Neural progenitor cell (in vitro differentiated cells): ENCODE measurements around the gene SPTSSA. TPM values are rescaled to one million over a fixed set of nuclear protein-coding genes. Genes with fewer than 3 reads are reported as not detected.

Experiments used
- DNase-seq: peaks from one replicate; pipeline ENCODE4 v3.0.0-alpha.2; 2016; ENCODE audit warnings: low spot score
- H2AFZ ChIP-seq: fragments of 200-600 bp; sonication (generic); replicated peaks from 2 replicates; pipeline ENCODE4 v1.6.1; 2016; ENCODE audit warnings: antibody characterized with exemption
- H3F3A ChIP-seq: fragments of 200-600 bp; sonication (generic); 2 replicates; pipeline ENCODE4 v1.6.1; 2016; ENCODE audit warnings: antibody characterized with exemption, low read depth
- H3K27ac ChIP-seq: fragments of 200-600 bp; sonication (generic); 2 replicates; pipeline ENCODE4 v1.5.1; 2016; ENCODE audit warnings: mild to moderate bottlenecking
- H3K27me3 ChIP-seq: fragments of 200-600 bp; sonication (generic); 2 replicates; pipeline ENCODE4 v1.6.1; 2016; ENCODE audit warnings: mild to moderate bottlenecking, moderate library complexity
- H3K36me3 ChIP-seq: fragments of 200-600 bp; sonication (generic); 2 replicates; pipeline ENCODE4 v1.5.1; 2016
- H3K4me1 ChIP-seq: fragments of 200-600 bp; sonication (generic); 2 replicates; pipeline ENCODE4 v1.6.1; 2016; ENCODE audit warnings: mixed run types
- H3K4me2 ChIP-seq: fragments of 200-600 bp; sonication (generic); 2 replicates; pipeline ENCODE4 v1.6.1; 2016
- H3K4me3 ChIP-seq: fragments of 200-600 bp; sonication (generic); 2 replicates; pipeline ENCODE4 v1.5.1; 2016
- H3K79me2 ChIP-seq: fragments of 200-600 bp; sonication (generic); 2 replicates; pipeline ENCODE4 v1.6.1; 2016; ENCODE audit warnings: low read depth
- H3K9ac ChIP-seq: fragments of 200-600 bp; sonication (generic); 2 replicates; pipeline ENCODE4 v1.6.1; 2016
- H3K9me3 ChIP-seq: fragments of 200-600 bp; sonication (generic); 2 replicates; pipeline ENCODE4 v1.5.1; 2016; ENCODE audit warnings: low read depth
- H4K20me1 ChIP-seq: fragments of 200-600 bp; sonication (generic); 2 replicates; pipeline ENCODE4 v1.6.1; 2016; ENCODE audit warnings: low read depth
- H3K27ac Mint-ChIP-seq: 3 replicates; pipeline ENCODE4 v1.8.0; 2021; ENCODE audit warnings: mixed read lengths
- H3K27me3 Mint-ChIP-seq: 2 replicates; pipeline ENCODE4 v1.8.0; 2022; ENCODE audit warnings: low read depth, mild to moderate bottlenecking, inconsistent platforms, moderate library complexity, mixed read lengths; ENCODE audit not compliant: insufficient read depth
- H3K36me3 Mint-ChIP-seq: 3 replicates; pipeline ENCODE4 v1.8.0; 2021; ENCODE audit warnings: mixed read lengths
- H3K4me1 Mint-ChIP-seq: 3 replicates; pipeline ENCODE4 v1.8.0; 2021; ENCODE audit warnings: mixed read lengths
- H3K4me3 Mint-ChIP-seq: 3 replicates; pipeline ENCODE4 v1.8.0; 2021; ENCODE audit warnings: mild to moderate bottlenecking, moderate library complexity, mixed read lengths
- H3K9me3 Mint-ChIP-seq: 3 replicates; pipeline ENCODE4 v1.8.0; 2020; ENCODE audit warnings: mixed read lengths
- CTCF ChIP-seq: fragments of 200-600 bp; sonication (generic); IDR thresholded peaks from 2 replicates; pipeline ENCODE4 v1.5.1; 2017; ENCODE audit warnings: antibody characterized with exemption, mild to moderate bottlenecking
- EZH2 ChIP-seq: fragments of 200-600 bp; sonication (generic); IDR thresholded peaks from 2 replicates; pipeline ENCODE4 v1.6.1; 2017; ENCODE audit warnings: antibody characterized with exemption, mild to moderate bottlenecking, moderate library complexity
- EZH2phosphoT487 ChIP-seq: fragments of 200-600 bp; sonication (generic); IDR thresholded peaks from 2 replicates; pipeline ENCODE4 v1.6.1; 2017; ENCODE audit warnings: antibody characterized with exemption
- total RNA-seq: library from RNA; depleted of rRNA; stranded (reverse); fragments of >200 nt; gene quantifications from 2 replicates; pipeline ENCODE4 v1.2.3, GENCODE V29; 2015; ENCODE audit warnings: low replicate concordance

The SPTSSA gene
- total RNA-seq, 1 donor from 2014 or later = 43.0 TPM

DNA sequence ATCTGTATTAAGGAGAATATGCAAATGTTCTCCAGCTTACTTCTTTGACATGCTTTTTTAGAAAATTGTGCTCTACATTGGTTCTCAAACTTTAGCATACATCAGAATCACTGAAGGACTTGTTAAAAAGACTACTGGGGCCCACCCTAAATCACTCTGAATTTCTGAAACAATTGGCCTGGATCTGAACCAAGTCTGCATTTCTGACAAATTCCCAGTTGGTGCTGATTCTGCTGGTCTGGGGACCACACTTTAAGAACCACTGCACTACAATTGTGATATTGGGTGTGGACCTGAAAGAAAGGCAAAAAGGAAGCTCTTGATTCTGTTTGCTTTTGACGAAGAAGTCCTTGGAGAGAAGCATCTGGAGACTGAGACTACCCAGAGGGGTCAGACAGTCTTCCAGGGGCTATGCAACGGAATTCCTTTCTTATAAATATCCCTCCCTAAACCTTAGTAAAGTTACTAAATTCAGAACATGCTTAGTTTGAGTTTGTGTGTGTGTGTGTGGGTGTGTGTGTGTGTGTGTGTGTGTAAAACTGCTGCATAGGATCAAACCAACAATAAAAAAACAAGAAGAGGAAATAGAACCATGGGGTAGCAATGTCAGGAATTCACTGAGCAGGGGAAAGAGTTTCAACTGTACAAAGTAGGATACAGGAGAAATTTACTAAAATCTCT is 40.6 kb upstream of the SPTSSA start:
- Histone ChIP-seq H3K9me3 (no peaks in the 10 kb centered on the region), H3K79me2 (no peaks in the 10 kb centered on the region), H3K4me2 (no peak overlapping the region), H3K4me3 (no peak overlapping the region), H3K9ac (no peak overlapping the region), H3K4me1 (no peaks in the 10 kb centered on the region), H3K27ac (no peak overlapping the region), H2AFZ (peak overlapping the region; percentile 46), H3K27me3 (no peaks in the 10 kb centered on the region), H4K20me1 (no peaks in the 10 kb centered on the region), H3F3A (no peaks in the 10 kb centered on the region), H3K36me3 (no peaks in the 10 kb centered on the region)
- no peaks in the 10 kb centered on the region for H3K9me3 Mint-ChIP-seq
- TF ChIP-seq EZH2 = no peak
- no peak for TF ChIP-seq CTCF
- TF ChIP-seq EZH2phosphoT487 = no peak
- no peak for DNase-seq
- no peak overlapping the region for H3K27ac Mint-ChIP-seq
- no peak overlapping the region for H3K4me3 Mint-ChIP-seq
- peaks cover 6% of the 10 kb centered on the region for H3K27me3 Mint-ChIP-seq
- no peaks in the 10 kb centered on the region for H3K36me3 Mint-ChIP-seq
- peaks cover 11% of the 10 kb centered on the region for H3K4me1 Mint-ChIP-seq

DNA sequence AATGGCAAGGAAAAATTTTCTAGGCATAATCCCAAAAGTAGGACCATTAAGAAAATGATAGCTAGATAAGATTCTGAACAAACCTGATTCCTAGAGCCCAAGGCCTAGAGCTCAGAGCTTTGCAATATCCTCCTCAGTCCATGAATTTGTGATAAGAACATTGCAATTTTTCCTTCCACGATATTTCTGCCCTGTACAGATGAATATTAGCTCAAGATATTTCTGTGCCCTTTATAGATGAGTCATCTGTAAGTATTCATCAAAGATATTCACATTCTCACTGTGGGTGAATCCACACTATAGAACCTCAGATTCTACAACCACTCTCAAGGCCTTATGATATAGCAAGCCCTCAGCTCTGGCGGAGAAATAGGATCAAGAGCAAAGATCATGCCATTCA is 40.0 kb upstream of the SPTSSA start:
- no peak for DNase-seq
- peaks cover 18% of the 10 kb centered on the region for H3K4me1 Mint-ChIP-seq
- H3K79me2 ChIP-seq = no peaks in the 10 kb centered on the region
- H3K27me3 ChIP-seq = no peaks in the 10 kb centered on the region
- TF ChIP-seq CTCF (no peak), EZH2phosphoT487 (no peak), EZH2 (no peak)
- H3K4me1 ChIP-seq = peaks cover 3% of the 10 kb centered on the region
- H3K9me3 Mint-ChIP-seq = no peaks in the 10 kb centered on the region
- no peak overlapping the region for H3K27ac ChIP-seq
- no peak overlapping the region for H3K9ac ChIP-seq
- peaks cover 6% of the 10 kb centered on the region for H3K27me3 Mint-ChIP-seq
- H2AFZ ChIP-seq = no peak overlapping the region
- no peaks in the 10 kb centered on the region for H3F3A ChIP-seq
- no peak overlapping the region for H3K4me3 Mint-ChIP-seq
- H4K20me1 ChIP-seq = no peaks in the 10 kb centered on the region
- no peaks in the 10 kb centered on the region for H3K9me3 ChIP-seq
- H3K4me3 ChIP-seq = no peak overlapping the region
- H3K36me3 Mint-ChIP-seq = no peaks in the 10 kb centered on the region
- H3K36me3 ChIP-seq = no peaks in the 10 kb centered on the region
- no peak overlapping the region for H3K27ac Mint-ChIP-seq
- no peak overlapping the region for H3K4me2 ChIP-seq

GRCh38 chr14:34501004-34501580 is 39.1 kb upstream of the SPTSSA start:
- no peak overlapping the region for H3K4me2 ChIP-seq
- no peak overlapping the region for H3K4me3 Mint-ChIP-seq
- no peak overlapping the region for H3K27ac ChIP-seq
- H3K36me3 Mint-ChIP-seq = no peaks in the 10 kb centered on the region
- no peak overlapping the region for H3K4me3 ChIP-seq
- H3K9me3 ChIP-seq = no peaks in the 10 kb centered on the region
- no peaks in the 10 kb centered on the region for H4K20me1 ChIP-seq
- H3K4me1 ChIP-seq = peaks cover 9% of the 10 kb centered on the region
- no peaks in the 10 kb centered on the region for H3K36me3 ChIP-seq
- H3F3A ChIP-seq = no peaks in the 10 kb centered on the region
- H3K9ac ChIP-seq = no peak overlapping the region
- H2AFZ ChIP-seq = no peak overlapping the region
- TF ChIP-seq EZH2phosphoT487 = no peak
- TF ChIP-seq CTCF = no peak
- no peak for TF ChIP-seq EZH2
- H3K27ac Mint-ChIP-seq = no peak overlapping the region
- no peaks in the 10 kb centered on the region for H3K27me3 ChIP-seq
- no peak for DNase-seq
- peaks cover 26% of the 10 kb centered on the region for H3K4me1 Mint-ChIP-seq
- peaks cover 6% of the 10 kb centered on the region for H3K27me3 Mint-ChIP-seq
- H3K79me2 ChIP-seq = no peaks in the 10 kb centered on the region
- H3K9me3 Mint-ChIP-seq = no peaks in the 10 kb centered on the region
